Measurements from ENCODE around the gene RPS6KA5.

- no peak for TF ChIP-seq CTCF (conservative IDR thresholded peaks at IDR 0.05; ENCODE audit: low read depth, low read length)
- TF ChIP-seq EZH2phosphoT487 (IDR thresholded peaks at IDR 0.05; ENCODE audit: borderline replicate concordance, low read length), result no peak
- TF ChIP-seq EZH2 (IDR thresholded peaks at IDR 0.05; ENCODE audit: low read length, unreplicated experiment), result no peak
These were observed 138.3 kb downstream of the RPS6KA5 start for GRCh38 chr14:90922141-90922540.

Measured in PC-3 (cell line).